Measurements from ENCODE around the gene PTPRT.

DNA sequence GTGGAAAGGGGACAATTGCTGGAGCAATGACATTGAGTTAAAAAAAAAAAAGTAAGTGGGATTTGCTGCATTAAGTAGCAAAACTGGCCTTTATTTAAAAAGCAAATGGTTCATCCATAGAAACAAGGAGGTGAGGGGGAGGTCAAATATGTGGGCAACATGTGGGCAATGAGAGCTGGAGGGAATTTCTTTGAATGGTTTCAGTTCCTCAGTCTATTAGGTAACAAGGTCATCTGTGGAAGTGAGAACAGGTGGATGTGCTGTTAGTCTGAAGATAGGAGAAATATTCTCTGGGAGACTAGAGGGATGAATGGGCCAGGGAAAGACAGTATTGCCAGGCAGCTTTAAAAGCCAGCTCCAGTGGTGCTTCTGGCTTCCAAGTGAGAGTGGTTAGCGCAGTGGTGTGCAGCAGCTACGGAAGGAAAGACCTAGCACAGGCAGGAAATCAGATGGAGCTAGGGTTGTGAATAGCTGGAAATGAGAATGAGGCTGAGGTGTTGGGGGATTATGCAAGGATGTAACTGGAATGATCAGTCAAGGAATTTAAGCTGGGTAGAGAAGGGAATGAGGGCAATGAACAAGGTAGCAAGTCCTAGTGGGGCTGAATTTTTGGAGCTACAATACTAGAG, 727.6 kb downstream of the PTPRT start:
- TF ChIP-seq POLR2A (IDR thresholded peaks at IDR 0.05; ENCODE audit: low read depth, low read length) (no peak), POLR2AphosphoS5 (IDR thresholded peaks at IDR 0.05; ENCODE audit: low read depth, low read length) (no peak), TAF1 (IDR thresholded peaks at IDR 0.05; ENCODE audit: borderline replicate concordance, low read depth, low read length) (no peak)

Data from GM12892 (cell line).